MM.1S (cell line): ENCODE measurements around the gene HS1BP3.

Source experiments
- DNase-seq: peaks from one replicate; pipeline ENCODE4 v3.0.0-alpha.2; 2015
- H2AFZ ChIP-seq: fragments of 300-600 bp; sonication (generic); 2 replicates; pipeline ENCODE4 v1.6.0; 2016; ENCODE audit warnings: antibody characterized with exemption, low read length
- H3F3A ChIP-seq: fragments of 300-600 bp; sonication (generic); 2 replicates; pipeline ENCODE4 v1.6.1; 2016; ENCODE audit warnings: mild to moderate bottlenecking, antibody characterized with exemption, low read length, moderate library complexity, mixed read lengths; ENCODE audit not compliant: insufficient read depth
- H3K27ac ChIP-seq: fragments of 300-600 bp; sonication (generic); 2 replicates; pipeline ENCODE4 v1.5.1; 2016; ENCODE audit warnings: mild to moderate bottlenecking, low read length
- H3K27me3 ChIP-seq: fragments of 300-600 bp; sonication (generic); replicated peaks from 2 replicates; pipeline ENCODE4 v1.6.0; 2016; ENCODE audit warnings: low read length; ENCODE audit not compliant: insufficient read depth
- H3K36me3 ChIP-seq: fragments of 300-600 bp; sonication (generic); replicated peaks from 2 replicates; pipeline ENCODE4 v1.6.1; 2016; ENCODE audit warnings: mild to moderate bottlenecking, low read length, mixed read lengths; ENCODE audit not compliant: insufficient read depth
- H3K4me1 ChIP-seq: fragments of 300-600 bp; sonication (generic); 2 replicates; pipeline ENCODE4 v1.6.1; 2016; ENCODE audit warnings: low read length, mixed read lengths
- H3K4me2 ChIP-seq: fragments of 300-600 bp; sonication (generic); 2 replicates; pipeline ENCODE4 v1.6.0; 2016; ENCODE audit warnings: low read depth, low read length
- H3K4me3 ChIP-seq: fragments of 300-600 bp; sonication (generic); 2 replicates; pipeline ENCODE4 v1.5.1; 2016; ENCODE audit warnings: low read length, mixed read lengths
- H3K79me2 ChIP-seq: fragments of 300-600 bp; sonication (generic); 2 replicates; pipeline ENCODE4 v1.6.1; 2016; ENCODE audit warnings: mixed run types, low read length, mixed read lengths
- H3K9ac ChIP-seq: fragments of 300-600 bp; sonication (generic); 2 replicates; pipeline ENCODE4 v1.6.1; 2016; ENCODE audit warnings: low read length, mixed read lengths
- H3K9me2 ChIP-seq: fragments of 300-600 bp; sonication (generic); replicated peaks from 2 replicates; pipeline ENCODE4 v1.6.1; 2016; ENCODE audit warnings: mild to moderate bottlenecking, low read length, mixed read lengths; ENCODE audit not compliant: insufficient read depth
- H3K9me3 ChIP-seq: fragments of 300-600 bp; sonication (generic); replicated peaks from 2 replicates; pipeline ENCODE4 v1.6.1; 2016; ENCODE audit warnings: mild to moderate bottlenecking, low read length, mixed read lengths; ENCODE audit not compliant: insufficient read depth
- H4K20me1 ChIP-seq: fragments of 300-600 bp; sonication (generic); 2 replicates; pipeline ENCODE4 v1.6.1; 2016; ENCODE audit warnings: mild to moderate bottlenecking, low read length, moderate library complexity, mixed read lengths; ENCODE audit not compliant: insufficient read depth
- CTCF ChIP-seq: fragments of 300-600 bp; sonication (generic); IDR thresholded peaks from 2 replicates; pipeline ENCODE4 v1.5.1; 2016; ENCODE audit warnings: antibody characterized with exemption, low read length, mixed read lengths
- EZH2 ChIP-seq: fragments of 300-600 bp; sonication (generic); optimal IDR thresholded peaks from 2 replicates; pipeline ENCODE3; 2017; ENCODE audit warnings: low read depth, mild to moderate bottlenecking, antibody characterized with exemption, low read length, mixed read lengths
- EZH2phosphoT487 ChIP-seq: fragments of 300-600 bp; sonication (generic); IDR thresholded peaks from 2 replicates; pipeline ENCODE4 v1.6.1; 2018; ENCODE audit warnings: antibody characterized with exemption, low read length

HS1BP3 gene

GRCh38 chr2:20663196-20664070 lies 12.5 kb upstream of the HS1BP3 start:
- no peaks in the 10 kb centered on the region for H3K9me3 ChIP-seq
- TF ChIP-seq EZH2phosphoT487 (no peak), EZH2 (no peak), CTCF (no peak)
- peaks cover 43% of the 10 kb centered on the region for H3K27me3 ChIP-seq
- no peaks in the 10 kb centered on the region for H3F3A ChIP-seq
- no peak overlapping the region for H3K4me2 ChIP-seq
- no peaks in the 10 kb centered on the region for H4K20me1 ChIP-seq
- no peak overlapping the region for H3K9ac ChIP-seq
- no peaks in the 10 kb centered on the region for H3K36me3 ChIP-seq
- no peak overlapping the region for H3K27ac ChIP-seq
- 0 out of 2 replicates have a peak, but pooled peaks cover 4% of the 10 kb centered on the region for H3K4me1 ChIP-seq
- H3K4me3 ChIP-seq = no peak overlapping the region
- no peaks in the 10 kb centered on the region for H3K79me2 ChIP-seq
- H2AFZ ChIP-seq = no peak overlapping the region
- H3K9me2 ChIP-seq = no peaks in the 10 kb centered on the region
- no peak for DNase-seq

DNA sequence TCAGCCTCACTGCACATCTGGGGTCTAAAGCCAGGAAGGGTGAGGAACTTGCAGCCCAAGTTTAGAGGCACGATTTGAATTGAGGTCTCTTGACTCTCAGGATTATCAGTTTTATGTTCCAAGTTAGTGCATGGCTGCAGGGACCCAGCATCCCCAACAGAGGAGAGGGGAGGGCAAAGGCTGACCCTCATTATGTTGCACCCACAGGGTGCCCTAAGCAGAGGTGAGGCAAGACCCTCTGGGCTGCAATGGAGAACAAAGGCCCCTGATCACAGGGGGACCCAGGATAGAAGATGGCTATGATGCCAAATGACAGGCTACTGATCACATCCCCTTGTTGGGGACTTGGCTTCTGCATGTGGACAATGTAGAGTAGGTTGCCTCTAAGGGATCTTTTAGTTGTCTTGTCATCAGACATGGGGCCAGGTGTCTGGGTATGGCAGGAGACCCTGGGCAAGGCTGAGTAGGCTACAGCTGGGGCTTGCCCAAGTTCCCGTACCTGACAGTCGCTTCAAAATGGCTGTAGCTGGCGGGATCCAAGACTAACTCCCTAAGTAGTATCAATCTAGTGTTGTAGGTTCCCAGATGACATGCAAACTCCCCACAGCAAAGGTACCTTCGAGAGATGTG lies 11.5 kb upstream of the HS1BP3 start:
- H3F3A ChIP-seq = no peaks in the 10 kb centered on the region
- no peaks in the 10 kb centered on the region for H3K79me2 ChIP-seq
- no peaks in the 10 kb centered on the region for H4K20me1 ChIP-seq
- no peak overlapping the region for H3K4me3 ChIP-seq
- TF ChIP-seq EZH2phosphoT487 = no peak
- TF ChIP-seq EZH2 = no peak
- TF ChIP-seq CTCF = no peak
- H3K9ac ChIP-seq = no peak overlapping the region
- H3K9me2 ChIP-seq = no peaks in the 10 kb centered on the region
- 0 out of 2 replicates have a peak, but pooled peaks cover 4% of the 10 kb centered on the region for H3K4me1 ChIP-seq
- no peaks in the 10 kb centered on the region for H3K36me3 ChIP-seq
- H3K27me3 ChIP-seq = peaks cover 38% of the 10 kb centered on the region
- no peaks in the 10 kb centered on the region for H3K9me3 ChIP-seq
- no peak overlapping the region for H2AFZ ChIP-seq
- no peak for DNase-seq
- H3K27ac ChIP-seq = no peak overlapping the region
- H3K4me2 ChIP-seq = no peak overlapping the region

- H3K27ac ChIP-seq = no peak overlapping the region
- H3K9ac ChIP-seq = no peak overlapping the region
- no peaks in the 10 kb centered on the region for H3K79me2 ChIP-seq
- peak; percentile 96 for TF ChIP-seq CTCF
- no peak for TF ChIP-seq EZH2
- H3F3A ChIP-seq = no peaks in the 10 kb centered on the region
- H3K9me2 ChIP-seq = no peaks in the 10 kb centered on the region
- peak; percentile 70 for DNase-seq
- H3K4me3 ChIP-seq = no peak overlapping the region
- no peaks in the 10 kb centered on the region for H4K20me1 ChIP-seq
- no peak overlapping the region for H2AFZ ChIP-seq
- H3K9me3 ChIP-seq = no peaks in the 10 kb centered on the region
- H3K4me1 ChIP-seq = 0 out of 2 replicates have a peak, but pooled peaks cover 3% of the 10 kb centered on the region
- no peaks in the 10 kb centered on the region for H3K36me3 ChIP-seq
- no peak overlapping the region for H3K4me2 ChIP-seq
- H3K27me3 ChIP-seq = peaks cover 36% of the 10 kb centered on the region
Observed at GRCh38 chr2:20661421-20662307, 10.8 kb upstream of the HS1BP3 start.
